HG02981 (cell line): ENCODE measurements around the gene NBEA.

ENCODE experiments used
- ATAC-seq: cut with Tn5 transposase; IDR thresholded peaks from one replicate; pipeline ENCODE4 v1.9.1; 2021; ENCODE audit warnings: mild to moderate bottlenecking, moderate library complexity; ENCODE audit not compliant: unreplicated experiment

NBEA gene

GRCh38 chr13:35471706-35472322 is 529.7 kb downstream of the NBEA start:
- no peak for ATAC-seq

GRCh38 chr13:35472323-35472881 is 530.3 kb downstream of the NBEA start:
- no peak for ATAC-seq

GRCh38 chr13:35473206-35473775 is 531.2 kb downstream of the NBEA start:
- no peak for ATAC-seq

- ATAC-seq = no peak
Measured at GRCh38 chr13:35473802-35474201, 531.7 kb downstream of the NBEA start.

- ATAC-seq = no peak
Measured at GRCh38 chr13:35474496-35475211, 532.6 kb downstream of the NBEA start.

- ATAC-seq = no peak
Measured at GRCh38 chr13:35475212-35475959, 533.3 kb downstream of the NBEA start.

GRCh38 chr13:35475960-35476943 is 534.2 kb downstream of the NBEA start, which contains the start of gene MAB21L1:
MAB21L1 (minus strand) TSS chr13:35476689; CDS start chr13:35476138, 551 bp downstream.
- ATAC-seq = no peak

GRCh38 chr13:35477386-35477946 is 535.4 kb downstream of the NBEA start:
- no peak for ATAC-seq

GRCh38 chr13:35478271-35479037 is 536.4 kb downstream of the NBEA start:
- ATAC-seq = no peak

GRCh38 chr13:35479038-35479492 is 537.0 kb downstream of the NBEA start:
- ATAC-seq = no peak

GRCh38 chr13:35479706-35480105 is 537.6 kb downstream of the NBEA start:
- no peak for ATAC-seq

- no peak for ATAC-seq
Measured at GRCh38 chr13:35480346-35480745, 538.3 kb downstream of the NBEA start.

GRCh38 chr13:35481777-35482176 is 539.7 kb downstream of the NBEA start:
- ATAC-seq = no peak

GRCh38 chr13:35482527-35482926 is 540.5 kb downstream of the NBEA start:
- ATAC-seq = no peak

GRCh38 chr13:35483761-35484160 is 541.7 kb downstream of the NBEA start:
- ATAC-seq = no peak

GRCh38 chr13:35484384-35484783 is 542.3 kb downstream of the NBEA start:
- no peak for ATAC-seq

GRCh38 chr13:35485424-35485823 is 543.4 kb downstream of the NBEA start:
- no peak for ATAC-seq

GRCh38 chr13:35489050-35489449 is 547.0 kb downstream of the NBEA start:
- no peak for ATAC-seq

GRCh38 chr13:35496006-35496405 is 553.9 kb downstream of the NBEA start:
- ATAC-seq = no peak
